WTC11 (cell line): Measurements from ENCODE around the gene ARMCX6. TPM values are rescaled to one million over a fixed set of nuclear protein-coding genes. Genes with fewer than 3 reads are reported as not detected.

Experiments
- ATAC-seq: fragments of 200-7000 bp; cut with Tn5 transposase; 2 replicates; pipeline ENCODE4 v1.10.0; 2021; ENCODE audit warnings: mild to moderate bottlenecking, moderate library complexity
- CTCF ChIA-PET: fragments of 300-600 bp; sonication (Branson Sonifier 250); formaldehyde crosslinking; loops from one replicate; lab custom pipeline; 2021; ENCODE audit warnings: antibody characterized with exemption; lab: Charles Lee
- POLR2A ChIA-PET: fragments of 350-600 bp; sonication (Branson Sonifier 250); formaldehyde crosslinking; loops from one replicate; lab custom pipeline; 2021; ENCODE audit warnings: antibody characterized with exemption; lab: Charles Lee
- DNase-seq: peaks from one replicate; pipeline ENCODE4 v3.0.0; 2021; ENCODE audit warnings: low spot score
- H3K27ac Mint-ChIP-seq: 2 replicates; pipeline ENCODE4 v1.8.0; 2021; ENCODE audit warnings: mixed read lengths
- H3K27me3 Mint-ChIP-seq: 2 replicates; pipeline ENCODE4 v1.8.0; 2021; ENCODE audit warnings: low read depth, mild to moderate bottlenecking, moderate library complexity, mixed read lengths
- H3K36me3 Mint-ChIP-seq: 2 replicates; pipeline ENCODE4 v1.8.0; 2021; ENCODE audit warnings: mixed read lengths
- H3K4me1 Mint-ChIP-seq: 2 replicates; pipeline ENCODE4 v1.8.0; 2022; ENCODE audit warnings: mixed read lengths
- H3K4me3 Mint-ChIP-seq: 2 replicates; pipeline ENCODE4 v1.8.0; 2021; ENCODE audit warnings: mild to moderate bottlenecking, moderate library complexity, mixed read lengths
- H3K9me3 Mint-ChIP-seq: 2 replicates; pipeline ENCODE4 v1.8.0; 2021; ENCODE audit warnings: mixed read lengths
- ERG ChIP-seq: fragments of 250-450 bp; sonication (Bioruptor Pico); IDR thresholded peaks from 2 replicates; pipeline ENCODE4 v1.8.0; 2021; ENCODE audit warnings: mild to moderate bottlenecking
- FOXP1 ChIP-seq: sonication (generic); formaldehyde crosslinking; IDR thresholded peaks from 2 replicates; pipeline ENCODE4 v1.8.0; 2022; ENCODE audit warnings: missing genetic modification reagents, mild to moderate bottlenecking, moderate library complexity, borderline replicate concordance
- GRHL2 ChIP-seq: fragments of 250-450 bp; sonication (Bioruptor Pico); IDR thresholded peaks from 2 replicates; pipeline ENCODE4 v1.8.0; 2022; ENCODE audit warnings: mild to moderate bottlenecking, moderate library complexity; ENCODE audit not compliant: insufficient replicate concordance, severe bottlenecking
- HMGXB4 ChIP-seq: sonication (generic); formaldehyde crosslinking; IDR thresholded peaks from 2 replicates; pipeline ENCODE4 v1.8.1; 2023; ENCODE audit warnings: mild to moderate bottlenecking, moderate library complexity, missing genetic modification reagents
- JAZF1 ChIP-seq: fragments of 250-450 bp; sonication (Bioruptor Pico); IDR thresholded peaks from 2 replicates; pipeline ENCODE4 v1.9.0; 2021; ENCODE audit warnings: moderate library complexity, mild to moderate bottlenecking, inconsistent platforms
- MLX ChIP-seq: sonication (generic); formaldehyde crosslinking; IDR thresholded peaks from 2 replicates; pipeline ENCODE4 v1.8.1; 2023; ENCODE audit warnings: mild to moderate bottlenecking, missing genetic modification reagents, moderate library complexity
- NFATC4 ChIP-seq: fragments of 250-450 bp; sonication (Bioruptor Pico); IDR thresholded peaks from 2 replicates; pipeline ENCODE4 v1.9.0; 2021; ENCODE audit warnings: mild to moderate bottlenecking
- NR2C2 ChIP-seq: sonication (generic); formaldehyde crosslinking; IDR thresholded peaks from 2 replicates; pipeline ENCODE4 v1.8.0; 2022; ENCODE audit warnings: mild to moderate bottlenecking, missing genetic modification reagents
- PRDM15 ChIP-seq: sonication (generic); formaldehyde crosslinking; IDR thresholded peaks from 2 replicates; pipeline ENCODE4 v1.8.0; 2022; ENCODE audit warnings: missing genetic modification reagents
- RELA ChIP-seq: sonication (generic); formaldehyde crosslinking; IDR thresholded peaks from 2 replicates; pipeline ENCODE4 v1.8.1; 2022; ENCODE audit warnings: missing genetic modification reagents, mild to moderate bottlenecking, borderline replicate concordance
- RORB ChIP-seq: fragments of 250-450 bp; sonication (Bioruptor Pico); IDR thresholded peaks from 2 replicates; pipeline ENCODE4 v1.9.0; 2021; ENCODE audit warnings: mild to moderate bottlenecking
- SMAD4 ChIP-seq: sonication (generic); formaldehyde crosslinking; IDR thresholded peaks from 2 replicates; pipeline ENCODE4 v1.8.0; 2022; ENCODE audit warnings: mild to moderate bottlenecking, missing genetic modification reagents
- SP1 ChIP-seq: sonication (generic); formaldehyde crosslinking; conservative IDR thresholded peaks from 2 replicates; pipeline ENCODE4 v1.8.1; 2022; ENCODE audit warnings: missing genetic modification reagents
- TEAD1 ChIP-seq: sonication (generic); formaldehyde crosslinking; IDR thresholded peaks from 2 replicates; pipeline ENCODE4 v1.8.0; 2022; ENCODE audit warnings: mild to moderate bottlenecking, missing genetic modification reagents
- ZNF121 ChIP-seq: sonication (generic); formaldehyde crosslinking; IDR thresholded peaks from 2 replicates; pipeline ENCODE4 v1.8.0; 2023; ENCODE audit warnings: missing genetic modification reagents
- ZNF263 ChIP-seq: sonication (generic); formaldehyde crosslinking; IDR thresholded peaks from 2 replicates; pipeline ENCODE4 v1.8.1; 2022; ENCODE audit warnings: low read depth, mild to moderate bottlenecking, moderate library complexity, missing genetic modification reagents
- ZNF281 ChIP-seq: sonication (generic); formaldehyde crosslinking; IDR thresholded peaks from 2 replicates; pipeline ENCODE4 v1.8.0; 2023; ENCODE audit warnings: mild to moderate bottlenecking, missing genetic modification reagents
- ZNF423 ChIP-seq: fragments of 250-450 bp; sonication (Bioruptor Pico); IDR thresholded peaks from 2 replicates; pipeline ENCODE4 v2.1.2; 2022; ENCODE audit warnings: mild to moderate bottlenecking, moderate library complexity
- ZNF671 ChIP-seq: fragments of 250-450 bp; sonication (Bioruptor Pico); IDR thresholded peaks from 2 replicates; pipeline ENCODE4 v1.8.0; 2021; ENCODE audit warnings: mild to moderate bottlenecking
- total RNA-seq: library from RNA; stranded (reverse); gene quantifications from 3 replicates; pipeline ENCODE4 v1.2.3, GENCODE V29; 2021

The ARMCX6 gene
- total RNA-seq, 1 experiment from 2014 or later, result 27.0 TPM

GRCh38 chrX:101659601-101660063 lies 41.8 kb upstream of the ARMCX6 start, which contains the start of gene ARMCX2 (continued):
- TF ChIP-seq MLX (CRISPR knock-in tag), result no peak
- TF ChIP-seq NFATC4 (CRISPR knock-in tag), result no peak
- TF ChIP-seq GRHL2 (CRISPR knock-in tag), result no peak
- TF ChIP-seq, all 79 proteins: peak for 4

- no peak overlapping the region; the same call in 1 of the 2 replicates for H3K27ac Mint-ChIP-seq
- CTCF ChIA-PET, result interaction anchor here (0.9 kb wide), 1 partner anchor 18 kb away, joined by 3 read pairs; no protein-coding TSS in a partner anchor
- no peak for TF ChIP-seq HMGXB4 (CRISPR knock-in tag)
- no peak for TF ChIP-seq PRDM15 (CRISPR knock-in tag)
- TF ChIP-seq ZNF281, result no peak
- peak; percentile 46; the same call in 1 of the 2 replicates for TF ChIP-seq SP1 (CRISPR knock-in tag)
- no peak for TF ChIP-seq ZNF121
- no peak for TF ChIP-seq SMAD4
- DNase-seq (peak; percentile 79), ATAC-seq (peak; percentile 86)
- peaks cover 2% of the 10 kb centered on the region; the same call in 1 of the 2 replicates for H3K27me3 Mint-ChIP-seq
- peaks cover 16% of the 10 kb centered on the region for H3K4me1 Mint-ChIP-seq
- H3K36me3 Mint-ChIP-seq, result no peaks in the 10 kb centered on the region; the same call in 1 of the 2 replicates
- H3K4me3 Mint-ChIP-seq, result peak overlapping the region; percentile 81
- no peaks in the 10 kb centered on the region for H3K9me3 Mint-ChIP-seq
- POLR2A ChIA-PET, result interaction anchor here (0.9 kb wide), 1 partner anchor 17 kb away, joined by 4 read pairs; no protein-coding TSS in a partner anchor
These were observed 41.1 kb upstream of the ARMCX6 start for GRCh38 chrX:101658661-101659491.

GRCh38 chrX:101657495-101657894 lies 39.7 kb upstream of the ARMCX6 start:
- no peaks in the 10 kb centered on the region for H3K9me3 Mint-ChIP-seq
- ATAC-seq (no peak), DNase-seq (no peak)
- peaks cover 16% of the 10 kb centered on the region for H3K4me1 Mint-ChIP-seq
- H3K4me3 Mint-ChIP-seq, result peak overlapping the region; percentile 81; the same call in 1 of the 2 replicates
- no peaks in the 10 kb centered on the region for H3K27me3 Mint-ChIP-seq
- H3K36me3 Mint-ChIP-seq, result no peaks in the 10 kb centered on the region; the same call in 1 of the 2 replicates
- no peak overlapping the region for H3K27ac Mint-ChIP-seq
- CTCF ChIA-PET, result no interaction called here
- POLR2A ChIA-PET, result no interaction called here
- TF ChIP-seq ERG (CRISPR knock-in tag), result no peak
- no peak for TF ChIP-seq NR2C2 (CRISPR knock-in tag)
- no peak for TF ChIP-seq ZNF423
- no peak for TF ChIP-seq ZNF263
- no peak for TF ChIP-seq FOXP1 (CRISPR knock-in tag)
- TF ChIP-seq JAZF1 (CRISPR knock-in tag), result no peak
- TF ChIP-seq TEAD1 (CRISPR knock-in tag), result no peak
- TF ChIP-seq RORB (CRISPR knock-in tag), result no peak
- no peak for TF ChIP-seq ZNF671 (CRISPR knock-in tag)
- TF ChIP-seq ZNF281, result no peak
- TF ChIP-seq RELA (CRISPR knock-in tag), result no peak
